ENCODE data around the gene KRT82.
"Not testable (repeated sequence)": the region's sequence is repeated elsewhere in the genome, so short reads cannot be mapped to it uniquely, and the experiment has no call there.

KRT82 gene

GRCh38 chr12:52405922-52406385 is at the start of gene KRT82:
Gene KRT82, minus strand, starts transcription at chr12:52406335. Its CDS starts 58 bp downstream, at chr12:52406277.
- DNase-seq (ENCODE audit: low read depth) = no peak

GRCh38 chr12:52455821-52456220 is 49.7 kb upstream of the KRT82 start:
- no peak for DNase-seq (ENCODE audit: low read depth)

- no peak for DNase-seq (ENCODE audit: low read depth)
Observed at GRCh38 chr12:52454411-52455201, 48.5 kb upstream of the KRT82 start.

DNA sequence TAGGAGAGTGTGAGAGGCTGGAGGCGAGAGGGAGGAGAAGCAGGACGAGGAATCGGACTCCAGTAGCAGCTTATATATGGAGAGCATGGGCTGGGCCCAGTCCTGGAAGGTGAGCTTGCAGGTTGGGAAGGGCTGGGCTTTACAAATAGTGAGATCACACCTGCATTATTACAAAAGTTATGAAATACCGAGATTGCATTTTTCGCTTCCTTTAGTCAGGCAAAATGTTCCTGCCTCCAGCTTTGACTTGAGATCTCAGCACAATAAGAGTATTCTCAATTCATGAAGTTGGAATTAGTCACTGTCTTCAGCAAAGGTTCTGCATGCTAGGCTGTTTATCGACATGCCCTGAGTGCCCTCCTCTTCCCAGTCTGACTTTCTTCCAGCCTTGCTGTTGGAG is 46.0 kb upstream of the KRT82 start, which contains the start of gene KRT6B:
Gene KRT6B (minus strand): TSS at position 46 of the 400 bp plus-strand sequence. CDS start 68 bp downstream, outside the sequence.
- DNase-seq (ENCODE audit: low read depth) = no peak

- DNase-seq (ENCODE audit: low read depth) = no peak
Observed at GRCh38 chr12:52448228-52448627, 42.1 kb upstream of the KRT82 start.

DNA sequence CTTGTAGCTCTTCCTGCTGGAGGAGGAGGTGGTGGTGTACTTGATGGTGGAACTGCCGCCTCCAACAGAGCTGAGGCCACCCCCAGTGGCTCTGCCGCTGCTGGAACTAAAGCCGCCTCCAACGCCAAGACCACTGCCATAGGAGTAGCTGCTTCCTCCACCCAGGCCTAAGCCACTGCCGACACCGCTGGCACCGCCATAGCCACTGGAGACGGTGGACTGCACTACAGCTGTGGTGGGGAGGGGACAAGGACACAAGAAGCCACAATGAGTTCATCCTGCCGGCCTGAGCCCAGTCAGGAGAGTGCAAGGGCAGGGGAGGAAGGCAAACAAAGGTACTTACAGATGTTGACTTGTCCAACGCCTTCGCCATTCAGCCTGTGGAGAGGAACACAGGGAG is 41.1 kb upstream of the KRT82 start:
- not testable (repeated sequence) for DNase-seq (ENCODE audit: low read depth)

GRCh38 chr12:52446367-52447045 is 40.4 kb upstream of the KRT82 start:
- no peak for DNase-seq (ENCODE audit: low read depth)

- DNase-seq (ENCODE audit: low read depth) = no peak
Observed at GRCh38 chr12:52445876-52446275, 39.7 kb upstream of the KRT82 start.

DNA sequence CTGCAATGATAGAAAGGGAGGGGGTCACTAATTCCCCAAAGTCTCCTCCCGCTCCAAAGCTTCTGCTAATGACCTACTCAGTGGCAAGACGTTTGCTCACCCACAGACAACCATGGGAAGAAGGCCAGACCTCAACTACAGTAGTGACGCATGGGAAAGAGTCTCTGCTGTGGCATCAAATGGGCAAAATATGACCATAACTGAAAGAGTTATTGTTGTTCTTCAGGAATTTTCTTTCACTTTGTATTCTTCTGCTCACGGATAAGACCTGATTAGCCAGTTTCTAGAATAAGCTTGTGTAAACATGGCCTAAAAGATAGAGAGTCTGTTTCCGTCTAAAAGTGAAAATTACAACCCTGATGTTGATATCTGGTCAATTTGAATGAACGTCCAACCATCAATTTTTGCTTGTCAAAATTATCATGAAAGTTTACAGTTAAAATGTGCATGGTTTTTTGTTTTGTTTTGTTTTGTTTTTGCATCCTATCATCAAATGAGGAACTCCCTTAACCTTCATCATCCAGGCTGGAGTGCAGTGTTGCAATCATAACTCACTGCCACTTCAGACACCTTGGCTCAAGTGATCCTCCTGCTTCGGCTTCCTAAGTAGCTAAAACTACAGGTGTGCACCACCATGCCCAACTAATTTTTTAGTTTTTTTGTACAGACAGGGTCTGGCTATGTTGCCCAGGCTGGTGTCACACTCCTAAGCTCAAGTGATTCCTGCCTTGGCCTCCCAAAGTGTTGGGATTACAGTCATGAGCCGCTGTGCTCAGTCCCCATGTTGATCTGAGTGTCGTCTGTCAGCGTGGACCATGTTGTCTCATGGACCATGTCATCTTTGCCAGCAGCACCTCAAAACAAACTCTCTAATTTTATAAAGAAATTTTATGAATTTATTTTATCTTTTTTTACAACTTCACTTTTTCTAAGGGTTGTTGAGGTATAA is 38.8 kb upstream of the KRT82 start:
- DNase-seq (ENCODE audit: low read depth) = no peak

DNA sequence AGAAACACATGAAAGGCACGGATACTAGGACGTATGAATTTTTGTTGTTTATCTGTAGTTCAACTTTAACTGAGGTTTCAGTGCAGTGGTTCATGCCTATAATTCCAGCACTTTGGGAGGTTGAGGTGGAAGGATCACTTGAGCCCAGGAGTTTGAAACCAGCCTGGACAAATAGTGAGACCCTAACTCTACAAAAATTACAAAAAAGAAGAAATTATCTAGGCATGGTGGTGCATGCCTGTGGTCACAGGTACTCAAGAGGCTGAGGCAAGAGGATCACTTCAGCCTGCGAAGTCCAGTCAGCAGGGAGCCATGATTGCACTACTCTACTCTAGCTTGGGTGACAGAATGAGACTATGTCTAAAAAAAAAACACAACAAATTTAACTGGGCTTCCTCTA is 37.8 kb upstream of the KRT82 start:
- no peak for DNase-seq (ENCODE audit: low read depth)

DNA sequence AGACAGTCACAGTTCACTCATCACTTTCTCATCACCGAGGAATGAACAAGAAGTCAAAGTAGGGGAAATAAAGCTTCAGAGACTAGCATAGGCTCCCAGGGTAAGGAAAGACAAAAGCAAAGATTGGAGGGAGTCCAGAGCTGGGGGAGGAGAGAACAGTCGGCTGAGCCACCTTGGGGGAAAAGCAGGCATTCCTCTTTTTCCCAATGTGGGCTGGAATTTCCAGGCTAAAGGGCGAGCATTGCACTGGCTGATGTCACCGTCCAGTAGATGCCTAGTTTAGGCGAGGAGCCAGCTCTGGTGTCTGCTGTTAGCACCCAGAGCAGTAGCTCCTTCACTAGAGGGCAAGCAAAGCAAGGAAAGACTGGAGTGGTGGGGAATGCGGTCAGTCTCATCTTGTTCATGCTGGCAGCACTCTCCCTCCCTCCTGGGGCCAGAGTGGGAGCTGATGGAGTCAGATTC is 36.5 kb upstream of the KRT82 start:
- no peak for DNase-seq (ENCODE audit: low read depth)

GRCh38 chr12:52441320-52441911 is 35.3 kb upstream of the KRT82 start:
- no peak for DNase-seq (ENCODE audit: low read depth)

DNA sequence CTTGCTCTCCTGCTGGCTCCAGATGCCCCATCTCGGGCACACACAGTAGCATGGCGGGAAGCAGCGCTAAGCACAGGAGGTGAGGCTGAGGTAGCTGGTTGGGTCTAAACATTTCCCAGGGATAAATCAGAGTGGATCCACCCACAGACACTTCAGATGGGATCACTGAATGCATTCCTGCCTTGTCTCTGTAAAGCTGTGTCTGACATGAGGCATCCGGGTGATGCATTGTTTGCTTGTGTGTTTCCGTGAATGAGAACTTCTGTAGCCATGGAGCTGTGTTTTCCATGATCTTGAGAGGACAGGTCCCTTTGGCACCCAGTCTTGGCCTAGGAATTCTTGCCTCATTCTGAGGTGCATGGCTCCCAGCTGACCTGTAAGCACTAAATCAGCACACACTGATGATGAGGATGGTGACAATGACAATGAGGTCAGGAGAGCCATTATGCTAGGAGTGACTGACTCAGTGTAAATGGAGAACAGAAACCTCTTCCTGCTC is 34.7 kb upstream of the KRT82 start:
- no peak for DNase-seq (ENCODE audit: low read depth)

GRCh38 chr12:52439845-52440244 is 33.7 kb upstream of the KRT82 start:
- DNase-seq (ENCODE audit: low read depth) = no peak

- DNase-seq (ENCODE audit: low read depth) = no peak
Observed at GRCh38 chr12:52439420-52439819, 33.3 kb upstream of the KRT82 start.

GRCh38 chr12:52438305-52439301 is 32.5 kb upstream of the KRT82 start:
- DNase-seq (ENCODE audit: low read depth) = no peak

GRCh38 chr12:52437508-52437907 is 31.4 kb upstream of the KRT82 start:
- no peak for DNase-seq (ENCODE audit: low read depth)

DNA sequence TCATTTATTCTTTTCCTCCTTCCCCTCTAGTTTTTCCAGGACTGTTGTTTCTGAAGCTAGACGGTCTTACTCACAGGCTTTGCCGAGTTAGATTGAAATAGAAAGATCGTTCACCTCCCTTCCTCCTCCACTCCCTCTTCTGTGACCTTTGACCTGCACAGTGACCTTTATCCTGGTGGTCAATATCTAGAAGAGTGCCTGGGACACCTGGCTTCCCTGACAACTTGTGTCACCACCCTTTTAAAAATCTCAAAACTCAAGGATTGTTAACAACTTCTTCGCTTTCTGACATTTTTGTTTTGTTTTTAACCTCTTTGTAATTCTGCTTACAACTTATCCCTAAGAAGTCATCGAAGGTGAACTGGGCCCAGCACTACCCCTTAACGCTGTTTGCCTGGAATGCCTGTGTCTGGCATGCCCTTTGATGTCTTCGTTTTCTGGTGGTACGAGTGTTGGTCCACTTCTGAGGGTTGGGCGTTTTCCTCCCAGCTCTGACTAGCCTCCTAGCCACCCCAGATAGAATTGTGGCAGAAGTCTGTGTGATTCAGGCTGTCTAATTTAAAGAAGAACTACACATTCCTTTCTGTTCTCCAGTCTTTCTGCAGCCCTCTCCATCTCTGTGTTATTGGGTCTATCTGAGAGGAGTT is 30.8 kb upstream of the KRT82 start:
- no peak for DNase-seq (ENCODE audit: low read depth)

DNA sequence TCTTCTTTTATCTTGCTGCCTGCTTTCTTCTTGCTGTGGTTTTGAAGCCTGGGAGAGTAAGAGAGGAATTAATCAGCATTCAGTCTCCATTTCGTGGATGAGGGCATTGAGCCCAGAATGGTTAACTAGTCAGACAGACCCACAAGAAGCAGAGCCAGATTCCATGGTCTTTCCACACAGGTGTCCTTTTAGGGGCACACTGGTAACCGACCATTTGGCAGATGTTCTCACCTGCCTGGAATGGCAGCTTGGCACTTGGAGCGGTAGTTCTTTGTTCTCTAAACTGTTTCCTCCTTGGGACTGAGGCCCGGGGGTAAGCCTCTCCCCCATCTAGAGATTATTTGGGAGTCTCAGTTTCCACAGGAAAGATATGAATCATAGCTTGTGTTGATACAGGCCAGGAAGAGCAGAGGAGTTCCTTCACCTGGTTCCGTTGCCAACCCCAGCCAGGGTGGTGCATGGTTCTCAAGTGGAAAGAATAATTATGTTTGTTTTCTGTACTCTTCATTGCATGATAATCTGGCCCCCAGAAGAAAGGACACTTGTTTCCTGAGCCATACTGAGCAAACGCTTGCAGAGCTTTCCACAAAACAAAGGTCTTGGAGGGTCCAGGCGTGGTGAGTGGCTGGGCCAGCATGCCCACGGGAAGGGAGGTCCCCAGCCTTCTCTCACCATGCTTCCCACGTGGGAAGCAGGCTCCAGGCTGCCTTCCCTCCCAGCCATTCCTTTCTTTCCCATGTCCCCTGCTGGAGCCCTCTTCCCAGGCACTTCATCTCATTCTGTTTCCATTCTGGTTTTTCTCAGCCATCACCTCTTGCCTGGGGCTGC is 30.1 kb upstream of the KRT82 start:
- DNase-seq (ENCODE audit: low read depth) = no peak
